ENCODE results near the gene DHH. TPM values are rescaled to one million over a fixed set of nuclear protein-coding genes. Genes with fewer than 3 reads are reported as not detected.

Gene DHH
- total and polyA plus RNA-seq, 2 donors (not counting 3 experiments of a cell fraction or from before 2014, with no cell fraction given) = 2.9 to 3.3 TPM

- H3K9ac ChIP-seq (replicated peaks; ENCODE audit: extremely low read depth, insufficient read depth, low read length) = no peak overlapping the region
- ChIA-PET POLR2A (no interaction called here), CTCF (interaction anchor here (1.9 to 11.7 kb wide), 6 partner anchors 8 to 135 kb away, joined by 7 to 188 read pairs (median 84); partner anchors contain the start of gene LMBR1L)
- FAIRE-seq = no peak
- no peaks in the 10 kb centered on the region for H3K27me3 ChIP-seq (ENCODE audit: control insufficient read depth in 2 of 2, insufficient read depth in 2 of 2, low read length in 2 of 2)
- H3K4me3 ChIP-seq (replicated peaks in 1 of 3; ENCODE audit: insufficient read depth in 1 of 3, low read depth in 1 of 3, low read length in 3 of 3) = no peak overlapping the region
- H3K9me3 ChIP-seq (replicated peaks; ENCODE audit: control insufficient read depth, insufficient read depth, low read length) = no peaks in the 10 kb centered on the region
- dilution Hi-C loops (cut with MboI; ENCODE audit: extremely low pct_ligation_motif_present, low sequenced_read_pairs) (no loop called here), intact Hi-C loops (cut with micrococcal nuclease) (no loop called here)
- H3K9me1 ChIP-seq (replicated peaks; ENCODE audit: control insufficient read depth, extremely low read depth, insufficient read depth, low read length) = no peaks in the 10 kb centered on the region
- no peaks in the 10 kb centered on the region for H4K20me1 ChIP-seq (replicated peaks; ENCODE audit: control insufficient read depth, extremely low read depth, insufficient read depth, low read length)
- DNase-seq (ENCODE audit: low read depth, low spot score) = no peak
- H3K36me3 ChIP-seq (ENCODE audit: control insufficient read depth in 2 of 2, extremely low read depth in 1 of 2, insufficient read depth in 2 of 2, low read length in 2 of 2) = peaks cover 14 to 57% of the 10 kb centered on the region in 2 experiments
- H3K27ac ChIP-seq (ENCODE audit: insufficient read depth, low read depth, low read length) = no peak overlapping the region
- no TSS peak for BruUV-seq (replicated peaks)
- H3K4me1 ChIP-seq (ENCODE audit: control insufficient read depth, extremely low read depth, insufficient read depth, low read length) = peaks cover 16% of the 10 kb centered on the region
- H3K79me2 ChIP-seq (ENCODE audit: control insufficient read depth, insufficient read depth, low read length) = no peaks in the 10 kb centered on the region
- TF ChIP-seq MYC (IDR thresholded peaks at IDR 0.05; ENCODE audit: low read depth, low read length) (no peak), CTCF (IDR thresholded peaks at IDR 0.05; ENCODE audit: extremely low read depth in 1 of 2, insufficient read depth in 1 of 2, low read depth in 1 of 2, low read length in 2 of 2) (no peak), POLR2AphosphoS5 (IDR thresholded peaks at IDR 0.05; ENCODE audit: insufficient read depth, low read depth, low read length) (no peak), GATA2 (IDR thresholded peaks at IDR 0.05; ENCODE audit: insufficient read depth, insufficient read length, low read depth, low read length) (no peak), JUN (IDR thresholded peaks at IDR 0.05; ENCODE audit: borderline replicate concordance, insufficient read depth, insufficient read length, low read depth) (no peak), MAX (IDR thresholded peaks at IDR 0.05; ENCODE audit: insufficient read depth, insufficient read length) (no peak), EZH2 (IDR thresholded peaks at IDR 0.05; ENCODE audit: borderline replicate concordance, low read depth, low read length, severe bottlenecking) (no peak)
- H2AFZ ChIP-seq (ENCODE audit: low read depth, low read length) = no peak overlapping the region
- no peak overlapping the region for H3K4me2 ChIP-seq (ENCODE audit: insufficient read depth, low read length)
Measured at GRCh38 chr12:49100380-49100779, 5.8 kb upstream of the DHH start.

Data from endothelial cell of umbilical vein (primary cell).